ENCODE data around the gene ITIH3.

DNA sequence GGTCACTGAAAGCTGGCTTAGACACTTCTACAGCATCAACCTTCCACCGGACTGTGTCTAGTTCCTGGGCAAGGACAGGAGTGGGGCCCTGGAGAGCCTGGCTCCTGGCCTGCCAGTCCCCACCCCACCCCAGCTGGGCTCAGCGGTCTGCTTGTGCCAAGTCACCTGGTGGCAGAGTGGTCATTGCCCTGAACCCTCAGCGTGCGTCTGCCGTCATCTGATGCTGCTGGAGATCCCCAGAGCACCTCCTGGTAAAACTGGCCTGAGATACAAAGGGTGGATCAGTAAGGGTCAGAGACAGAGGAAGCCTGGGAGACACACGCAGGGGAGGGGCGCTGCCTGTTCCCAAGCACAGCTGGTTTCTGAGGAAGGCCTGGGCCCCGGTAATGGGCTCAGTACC, 19.2 kb downstream of the ITIH3 start:
- TF ChIP-seq CTCF (conservative IDR thresholded peaks at IDR 0.05; ENCODE audit: low read depth, low read length) (no peak), MAFK (IDR thresholded peaks at IDR 0.05; ENCODE audit: low read depth, low read length) (no peak), POLR2A (IDR thresholded peaks at IDR 0.05; ENCODE audit: low read depth, low read length) (no peak), RAD21 (IDR thresholded peaks at IDR 0.05; ENCODE audit: low read length) (no peak), MXI1 (IDR thresholded peaks at IDR 0.05; ENCODE audit: borderline replicate concordance, low read depth, low read length) (no peak), CEBPB (IDR thresholded peaks at IDR 0.05; ENCODE audit: low read depth, low read length) (no peak), MAZ (IDR thresholded peaks at IDR 0.05; ENCODE audit: borderline replicate concordance, low read depth, low read length) (no peak)
- TF ChIP-seq, protein P1, sequence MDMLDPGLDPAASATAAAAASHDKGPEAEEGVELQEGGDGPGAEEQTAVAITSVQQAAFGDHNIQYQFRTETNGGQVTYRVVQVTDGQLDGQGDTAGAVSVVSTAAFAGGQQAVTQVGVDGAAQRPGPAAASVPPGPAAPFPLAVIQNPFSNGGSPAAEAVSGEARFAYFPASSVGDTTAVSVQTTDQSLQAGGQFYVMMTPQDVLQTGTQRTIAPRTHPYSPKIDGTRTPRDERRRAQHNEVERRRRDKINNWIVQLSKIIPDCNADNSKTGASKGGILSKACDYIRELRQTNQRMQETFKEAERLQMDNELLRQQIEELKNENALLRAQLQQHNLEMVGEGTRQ (IDR thresholded peaks at IDR 0.05; ENCODE audit: low read depth, low read length), result no peak

All from IMR-90 (cell line).